Panc1 (cell line): ENCODE results near the gene TP73.
"Not testable (repeated sequence)": the region's sequence is repeated elsewhere in the genome, so short reads cannot be mapped to it uniquely, and the experiment has no call there.

Experiments
- POLR2AphosphoS5 ChIP-seq: IDR thresholded peaks from 2 replicates; pipeline ENCODE4 v1.6.1; 2012; ENCODE audit warnings: mild to moderate bottlenecking, low read depth, low read length, moderate library complexity
- TF ChIP-seq, protein P1 (sequence below): fragments of 450-650 bp; IDR thresholded peaks from 2 replicates; pipeline ENCODE4 v1.5.1; 2017; ENCODE audit warnings: mild to moderate bottlenecking
- TF ChIP-seq, protein P2 (sequence below), 2 experiments: IDR thresholded peaks; 2 replicates each; pipeline ENCODE4 v1.6.1; 2011 to 2012; ENCODE audit warnings: low read depth in 2 of 2, control low read depth in 1 of 2, low read length in 1 of 2, mild to moderate bottlenecking in 1 of 2, moderate library complexity in 1 of 2; ENCODE audit not compliant: insufficient read depth in 1 of 2

DNA sequence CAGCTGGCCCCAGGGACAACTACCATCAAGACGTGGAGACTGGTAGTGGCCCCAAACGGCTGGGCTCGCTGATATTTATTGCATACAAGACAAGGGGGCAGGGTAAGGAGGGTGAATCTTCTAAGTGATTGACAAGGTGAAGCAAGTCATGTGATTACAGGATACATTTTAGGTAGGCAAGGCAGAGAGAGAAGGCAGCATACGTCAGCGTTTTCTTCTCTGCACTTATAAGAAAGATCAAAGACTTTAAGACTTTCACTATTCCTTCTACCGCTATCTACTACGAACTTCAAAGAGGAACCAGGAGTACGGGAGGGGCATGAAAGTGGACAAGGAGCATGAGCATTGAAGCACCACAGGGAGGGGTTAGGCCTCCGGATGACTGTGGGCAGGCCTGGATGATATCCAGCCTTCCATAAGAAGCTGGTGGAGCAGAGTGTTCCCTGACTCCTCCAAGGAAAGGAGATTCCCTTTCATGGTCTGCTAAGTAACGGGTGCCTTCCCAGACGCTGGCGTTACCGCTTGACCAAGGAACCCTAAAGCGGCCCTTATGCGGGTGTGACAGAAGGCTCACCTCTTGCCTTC is 96.1 kb downstream of the TP73 start:
- TF ChIP-seq, protein P1, sequence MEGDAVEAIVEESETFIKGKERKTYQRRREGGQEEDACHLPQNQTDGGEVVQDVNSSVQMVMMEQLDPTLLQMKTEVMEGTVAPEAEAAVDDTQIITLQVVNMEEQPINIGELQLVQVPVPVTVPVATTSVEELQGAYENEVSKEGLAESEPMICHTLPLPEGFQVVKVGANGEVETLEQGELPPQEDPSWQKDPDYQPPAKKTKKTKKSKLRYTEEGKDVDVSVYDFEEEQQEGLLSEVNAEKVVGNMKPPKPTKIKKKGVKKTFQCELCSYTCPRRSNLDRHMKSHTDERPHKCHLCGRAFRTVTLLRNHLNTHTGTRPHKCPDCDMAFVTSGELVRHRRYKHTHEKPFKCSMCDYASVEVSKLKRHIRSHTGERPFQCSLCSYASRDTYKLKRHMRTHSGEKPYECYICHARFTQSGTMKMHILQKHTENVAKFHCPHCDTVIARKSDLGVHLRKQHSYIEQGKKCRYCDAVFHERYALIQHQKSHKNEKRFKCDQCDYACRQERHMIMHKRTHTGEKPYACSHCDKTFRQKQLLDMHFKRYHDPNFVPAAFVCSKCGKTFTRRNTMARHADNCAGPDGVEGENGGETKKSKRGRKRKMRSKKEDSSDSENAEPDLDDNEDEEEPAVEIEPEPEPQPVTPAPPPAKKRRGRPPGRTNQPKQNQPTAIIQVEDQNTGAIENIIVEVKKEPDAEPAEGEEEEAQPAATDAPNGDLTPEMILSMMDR = not testable (repeated sequence)
- not testable (repeated sequence) for TF ChIP-seq POLR2AphosphoS5
- TF ChIP-seq, protein P2, sequence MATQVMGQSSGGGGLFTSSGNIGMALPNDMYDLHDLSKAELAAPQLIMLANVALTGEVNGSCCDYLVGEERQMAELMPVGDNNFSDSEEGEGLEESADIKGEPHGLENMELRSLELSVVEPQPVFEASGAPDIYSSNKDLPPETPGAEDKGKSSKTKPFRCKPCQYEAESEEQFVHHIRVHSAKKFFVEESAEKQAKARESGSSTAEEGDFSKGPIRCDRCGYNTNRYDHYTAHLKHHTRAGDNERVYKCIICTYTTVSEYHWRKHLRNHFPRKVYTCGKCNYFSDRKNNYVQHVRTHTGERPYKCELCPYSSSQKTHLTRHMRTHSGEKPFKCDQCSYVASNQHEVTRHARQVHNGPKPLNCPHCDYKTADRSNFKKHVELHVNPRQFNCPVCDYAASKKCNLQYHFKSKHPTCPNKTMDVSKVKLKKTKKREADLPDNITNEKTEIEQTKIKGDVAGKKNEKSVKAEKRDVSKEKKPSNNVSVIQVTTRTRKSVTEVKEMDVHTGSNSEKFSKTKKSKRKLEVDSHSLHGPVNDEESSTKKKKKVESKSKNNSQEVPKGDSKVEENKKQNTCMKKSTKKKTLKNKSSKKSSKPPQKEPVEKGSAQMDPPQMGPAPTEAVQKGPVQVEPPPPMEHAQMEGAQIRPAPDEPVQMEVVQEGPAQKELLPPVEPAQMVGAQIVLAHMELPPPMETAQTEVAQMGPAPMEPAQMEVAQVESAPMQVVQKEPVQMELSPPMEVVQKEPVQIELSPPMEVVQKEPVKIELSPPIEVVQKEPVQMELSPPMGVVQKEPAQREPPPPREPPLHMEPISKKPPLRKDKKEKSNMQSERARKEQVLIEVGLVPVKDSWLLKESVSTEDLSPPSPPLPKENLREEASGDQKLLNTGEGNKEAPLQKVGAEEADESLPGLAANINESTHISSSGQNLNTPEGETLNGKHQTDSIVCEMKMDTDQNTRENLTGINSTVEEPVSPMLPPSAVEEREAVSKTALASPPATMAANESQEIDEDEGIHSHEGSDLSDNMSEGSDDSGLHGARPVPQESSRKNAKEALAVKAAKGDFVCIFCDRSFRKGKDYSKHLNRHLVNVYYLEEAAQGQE (IDR thresholded peaks at IDR 0.05; ENCODE audit: insufficient read depth in 1 of 2, low read depth in 2 of 2, low read length in 1 of 2) = not testable (repeated sequence)
